ENCODE measurements around the gene PEX10. TPM values are rescaled to one million over a fixed set of nuclear protein-coding genes. Genes with fewer than 3 reads are reported as not detected.
A peak's percentile ranks its signal among the peaks of the same experiment; 100 is the strongest.
"Not testable (repeated sequence)": the region's sequence is repeated elsewhere in the genome, so short reads cannot be mapped to it uniquely, and the experiment has no call there.

PEX10 gene
- total and polyA plus RNA-seq, 2 experiments from 2014 or later = 34.2 to 37.5 TPM

DNA sequence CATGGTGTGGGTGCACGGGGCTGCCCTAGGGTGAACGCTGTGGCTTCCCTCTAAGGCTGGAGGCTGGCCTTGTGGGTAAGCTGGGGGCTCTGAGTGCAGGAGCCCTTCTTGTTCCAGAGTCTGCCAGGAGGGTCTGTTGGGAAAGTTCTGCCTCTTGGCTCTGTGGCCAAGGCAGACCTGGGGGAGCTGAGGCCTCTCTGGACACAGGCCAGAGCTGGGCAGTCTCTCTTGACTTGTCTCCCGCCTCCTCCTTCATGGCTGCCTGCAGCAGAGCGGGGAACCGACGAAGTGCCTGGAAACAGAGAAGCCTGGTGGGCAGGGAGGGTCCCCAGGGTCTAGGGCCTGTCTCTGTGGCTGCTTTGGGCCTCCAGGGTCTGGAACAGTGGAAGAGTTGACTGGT, 30.3 kb upstream of the PEX10 start:
- H3K27ac ChIP-seq = no peak overlapping the region
- H3K4me3 ChIP-seq = no peak overlapping the region
- no peak for TF ChIP-seq CTCF (IDR thresholded peaks at IDR 0.05; ENCODE audit: low read depth, low read length)
- DNase-seq (ENCODE audit: low read depth in 1 of 2, low spot score in 1 of 2) = peak in 1 of 2 donors; percentile 20
- peaks cover 54% of the 10 kb centered on the region for H3K27me3 ChIP-seq
- no peaks in the 10 kb centered on the region for H3K9me3 ChIP-seq (ENCODE audit: low read depth)
- no peaks in the 10 kb centered on the region for H3K4me1 ChIP-seq (ENCODE audit: low read depth)
- H3K36me3 ChIP-seq = no peaks in the 10 kb centered on the region

- no peaks in the 10 kb centered on the region for H3K36me3 ChIP-seq
- H3K27me3 ChIP-seq = peaks cover 54% of the 10 kb centered on the region
- no peak overlapping the region for H3K4me3 ChIP-seq
- H3K9me3 ChIP-seq (ENCODE audit: low read depth) = no peaks in the 10 kb centered on the region
- DNase-seq (ENCODE audit: low read depth in 1 of 2, low spot score in 1 of 2) = no peak
- H3K27ac ChIP-seq = no peak overlapping the region
- H3K4me1 ChIP-seq (ENCODE audit: low read depth) = no peaks in the 10 kb centered on the region
- no peak for TF ChIP-seq CTCF (IDR thresholded peaks at IDR 0.05; ENCODE audit: low read depth, low read length)
These were observed 29.4 kb upstream of the PEX10 start for GRCh38 chr1:2441746-2442145.

DNA sequence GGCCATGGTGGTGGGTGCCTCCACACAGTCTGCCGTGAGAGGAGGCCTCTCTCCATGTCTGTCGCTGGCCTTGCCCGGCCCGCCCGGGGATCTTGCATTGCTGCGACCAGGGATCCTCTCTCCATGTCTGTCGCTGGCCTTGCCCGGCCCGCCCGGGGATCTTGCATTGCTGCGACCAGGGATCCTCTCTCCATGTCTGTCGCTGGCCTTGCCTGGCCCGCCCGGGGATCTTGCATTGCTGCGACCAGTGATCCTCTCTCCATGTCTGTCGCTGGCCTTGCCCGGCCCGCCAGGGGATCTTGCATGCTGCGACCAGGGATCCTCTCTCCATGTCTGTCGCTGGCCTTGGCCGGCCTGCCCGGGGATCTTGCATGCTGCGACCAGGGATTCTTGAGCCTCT, 28.0 kb upstream of the PEX10 start:
- not testable (repeated sequence) for H3K4me1 ChIP-seq (ENCODE audit: low read depth); H3K9me3 ChIP-seq (ENCODE audit: low read depth); H3K27ac ChIP-seq; DNase-seq (ENCODE audit: low read depth in 1 of 2, low spot score in 1 of 2); H3K36me3 ChIP-seq; H3K4me3 ChIP-seq
- peaks cover 53% of the 10 kb centered on the region for H3K27me3 ChIP-seq

DNA sequence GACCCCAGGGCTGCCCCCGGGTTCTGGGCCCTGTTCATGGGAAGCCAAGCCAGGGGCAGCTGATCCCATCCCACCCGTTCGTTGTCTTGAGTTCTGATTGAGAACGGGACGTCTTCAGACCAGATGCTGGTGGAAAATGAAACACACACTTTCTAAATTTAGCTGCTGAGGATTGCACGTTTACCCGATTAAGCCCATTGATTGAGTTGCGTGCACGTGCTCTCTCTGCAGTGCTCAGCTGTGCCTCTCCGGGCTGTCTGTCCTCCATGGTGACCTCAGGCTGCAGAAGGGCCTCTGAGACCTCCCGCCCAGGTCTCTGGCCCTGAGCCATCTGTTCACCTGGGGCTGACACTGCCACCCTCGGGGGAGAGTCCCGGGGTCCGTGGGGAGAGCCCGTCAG, 27.0 kb upstream of the PEX10 start:
- Histone ChIP-seq H3K4me3 (no peak overlapping the region), H3K27ac (no peak overlapping the region), H3K36me3 (no peaks in the 10 kb centered on the region), H3K4me1 (ENCODE audit: low read depth) (no peaks in the 10 kb centered on the region), H3K27me3 (peaks cover 52% of the 10 kb centered on the region), H3K9me3 (ENCODE audit: low read depth) (no peaks in the 10 kb centered on the region)
- no peak for DNase-seq (ENCODE audit: low read depth in 1 of 2, low spot score in 1 of 2)
- no peak for TF ChIP-seq CTCF (IDR thresholded peaks at IDR 0.05; ENCODE audit: low read depth, low read length)

GRCh38 chr1:2438641-2439040, 26.3 kb upstream of the PEX10 start:
- no peak overlapping the region for H3K27ac ChIP-seq
- no peaks in the 10 kb centered on the region for H3K9me3 ChIP-seq (ENCODE audit: low read depth)
- no peaks in the 10 kb centered on the region for H3K36me3 ChIP-seq
- H3K27me3 ChIP-seq = peaks cover 51% of the 10 kb centered on the region
- DNase-seq (ENCODE audit: low read depth in 1 of 2, low spot score in 1 of 2) = no peak
- H3K4me1 ChIP-seq (ENCODE audit: low read depth) = no peaks in the 10 kb centered on the region
- TF ChIP-seq CTCF (IDR thresholded peaks at IDR 0.05; ENCODE audit: low read depth, low read length) = no peak
- no peak overlapping the region for H3K4me3 ChIP-seq

GRCh38 chr1:2438038-2438437, 25.7 kb upstream of the PEX10 start:
- Histone ChIP-seq H3K4me1 (ENCODE audit: low read depth) (no peaks in the 10 kb centered on the region), H3K4me3 (no peak overlapping the region), H3K27ac (no peak overlapping the region), H3K27me3 (peaks cover 51% of the 10 kb centered on the region), H3K9me3 (ENCODE audit: low read depth) (no peaks in the 10 kb centered on the region), H3K36me3 (no peaks in the 10 kb centered on the region)
- DNase-seq (ENCODE audit: low read depth in 1 of 2, low spot score in 1 of 2) = no peak
- TF ChIP-seq CTCF (IDR thresholded peaks at IDR 0.05; ENCODE audit: low read depth, low read length) = no peak

All from cardiac muscle cell (in vitro differentiated cells and primary cell).